Measurements from ENCODE around the gene MYOT. TPM values are rescaled to one million over a fixed set of nuclear protein-coding genes. Genes with fewer than 3 reads are reported as not detected.

The MYOT gene
- total RNA-seq, 1 experiment from 2014 or later = not detected

DNA sequence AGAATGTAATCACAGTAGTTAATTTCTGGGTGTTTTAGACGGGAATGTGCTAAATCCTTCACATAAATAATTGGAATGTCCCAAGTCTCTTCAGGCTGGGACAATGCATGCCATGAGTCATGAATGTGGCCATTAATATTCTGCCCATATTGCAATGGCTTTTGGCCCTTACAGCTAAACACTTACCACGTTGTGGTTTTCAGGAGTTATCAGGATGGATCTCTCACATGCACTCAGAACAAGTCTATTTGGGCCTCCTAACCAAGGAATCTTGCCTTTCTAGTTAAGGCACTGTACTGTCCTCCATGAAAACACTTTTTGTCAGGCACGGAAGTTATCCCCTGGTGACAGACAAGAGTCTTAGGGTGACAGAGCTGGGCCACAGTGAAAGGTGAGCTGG is 54.3 kb downstream of the MYOT start:
- no peaks in the 10 kb centered on the region for H3F3A ChIP-seq (ENCODE audit: low read length, unreplicated experiment)
- BruUV-seq (replicated peaks) = no TSS peak
- H3K4me3 ChIP-seq (ENCODE audit: low read length) = no peak overlapping the region
- POLR2A ChIA-PET (ENCODE audit: unreplicated experiment) = no interaction called here
- TF ChIP-seq EZH2phosphoT487 (IDR thresholded peaks at IDR 0.05; ENCODE audit: borderline replicate concordance, low read length) (no peak), EZH2 (IDR thresholded peaks at IDR 0.05; ENCODE audit: low read length, unreplicated experiment) (no peak)
- TF ChIP-seq, protein P1, sequence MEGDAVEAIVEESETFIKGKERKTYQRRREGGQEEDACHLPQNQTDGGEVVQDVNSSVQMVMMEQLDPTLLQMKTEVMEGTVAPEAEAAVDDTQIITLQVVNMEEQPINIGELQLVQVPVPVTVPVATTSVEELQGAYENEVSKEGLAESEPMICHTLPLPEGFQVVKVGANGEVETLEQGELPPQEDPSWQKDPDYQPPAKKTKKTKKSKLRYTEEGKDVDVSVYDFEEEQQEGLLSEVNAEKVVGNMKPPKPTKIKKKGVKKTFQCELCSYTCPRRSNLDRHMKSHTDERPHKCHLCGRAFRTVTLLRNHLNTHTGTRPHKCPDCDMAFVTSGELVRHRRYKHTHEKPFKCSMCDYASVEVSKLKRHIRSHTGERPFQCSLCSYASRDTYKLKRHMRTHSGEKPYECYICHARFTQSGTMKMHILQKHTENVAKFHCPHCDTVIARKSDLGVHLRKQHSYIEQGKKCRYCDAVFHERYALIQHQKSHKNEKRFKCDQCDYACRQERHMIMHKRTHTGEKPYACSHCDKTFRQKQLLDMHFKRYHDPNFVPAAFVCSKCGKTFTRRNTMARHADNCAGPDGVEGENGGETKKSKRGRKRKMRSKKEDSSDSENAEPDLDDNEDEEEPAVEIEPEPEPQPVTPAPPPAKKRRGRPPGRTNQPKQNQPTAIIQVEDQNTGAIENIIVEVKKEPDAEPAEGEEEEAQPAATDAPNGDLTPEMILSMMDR (conservative IDR thresholded peaks at IDR 0.05; ENCODE audit: low read depth, low read length) = no peak
- DNase-seq = peak; percentile 41
- H3K4me2 ChIP-seq (ENCODE audit: low read length) = no peak overlapping the region
- no peak for ATAC-seq
- no peaks in the 10 kb centered on the region for H3K9me3 ChIP-seq (ENCODE audit: low read length)
- H3K4me1 ChIP-seq (ENCODE audit: insufficient read depth, low read length) = no peaks in the 10 kb centered on the region
- intact Hi-C loops (cut with micrococcal nuclease) = no loop called here
- H3K36me3 ChIP-seq (ENCODE audit: low read depth, low read length) = no peaks in the 10 kb centered on the region
- H3K27ac ChIP-seq (ENCODE audit: low read length) = no peak overlapping the region
- H3K27me3 ChIP-seq (ENCODE audit: low read length) = no peaks in the 10 kb centered on the region
- no peaks in the 10 kb centered on the region for H3K9me2 ChIP-seq (replicated peaks; ENCODE audit: low read length)
- no peaks in the 10 kb centered on the region for H3K79me2 ChIP-seq (ENCODE audit: low read length)
- H3K9ac ChIP-seq (ENCODE audit: low read length) = no peak overlapping the region
- no peak overlapping the region for H2AFZ ChIP-seq (ENCODE audit: low read length)
- H4K20me1 ChIP-seq (ENCODE audit: low read length) = no peaks in the 10 kb centered on the region
- CTCF ChIA-PET = interaction anchor here (0.5 kb wide), 1 partner anchor 153 kb away, joined by 4 read pairs; no protein-coding TSS in a partner anchor

DNA sequence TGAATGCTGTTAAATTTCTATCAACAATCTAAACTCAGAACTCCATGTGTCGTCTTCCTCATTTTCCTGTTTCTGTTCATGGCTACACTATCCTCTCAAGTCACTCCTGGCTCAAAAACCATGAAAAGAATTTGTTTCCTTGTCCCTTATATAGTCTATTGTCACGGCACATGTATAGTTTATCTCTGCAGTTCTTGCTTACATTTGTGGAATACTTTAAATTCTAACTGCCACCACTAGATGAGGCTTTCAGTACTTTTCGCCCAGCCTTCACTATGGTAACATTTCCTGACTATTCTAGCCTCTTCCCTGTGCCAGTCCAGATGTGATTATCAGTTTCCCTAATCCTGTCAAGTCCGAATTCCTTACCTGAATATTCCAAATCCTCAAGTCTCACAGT is 56.2 kb downstream of the MYOT start:
- Histone ChIP-seq H3K4me3 (ENCODE audit: low read length) (no peak overlapping the region), H3F3A (ENCODE audit: low read length, unreplicated experiment) (no peaks in the 10 kb centered on the region), H3K4me2 (ENCODE audit: low read length) (no peak overlapping the region), H3K9me2 (replicated peaks; ENCODE audit: low read length) (no peaks in the 10 kb centered on the region), H3K4me1 (ENCODE audit: insufficient read depth, low read length) (no peaks in the 10 kb centered on the region), H3K9me3 (ENCODE audit: low read length) (no peaks in the 10 kb centered on the region), H3K27me3 (ENCODE audit: low read length) (no peaks in the 10 kb centered on the region), H3K36me3 (ENCODE audit: low read depth, low read length) (no peaks in the 10 kb centered on the region), H2AFZ (ENCODE audit: low read length) (no peak overlapping the region), H3K79me2 (ENCODE audit: low read length) (no peaks in the 10 kb centered on the region), H3K9ac (ENCODE audit: low read length) (no peak overlapping the region), H4K20me1 (ENCODE audit: low read length) (no peaks in the 10 kb centered on the region), H3K27ac (ENCODE audit: low read length) (no peak overlapping the region)
- ATAC-seq = no peak
- ChIA-PET CTCF (interaction anchor here (0.5 kb wide), 1 partner anchor 509 kb away, joined by 3 read pairs; no protein-coding TSS in a partner anchor), POLR2A (ENCODE audit: unreplicated experiment) (interaction anchor here (0.7 kb wide), 1 partner anchor 82 kb away, joined by 3 read pairs; no protein-coding TSS in a partner anchor)
- TF ChIP-seq EZH2 (IDR thresholded peaks at IDR 0.05; ENCODE audit: low read length, unreplicated experiment) = no peak
- TF ChIP-seq EZH2phosphoT487 (IDR thresholded peaks at IDR 0.05; ENCODE audit: borderline replicate concordance, low read length) = no peak
- TF ChIP-seq, protein P1 (conservative IDR thresholded peaks at IDR 0.05; ENCODE audit: low read depth, low read length) = no peak
- intact Hi-C loops (cut with micrococcal nuclease) = no loop called here
- no TSS peak for BruUV-seq (replicated peaks)
- DNase-seq = no peak

DNA sequence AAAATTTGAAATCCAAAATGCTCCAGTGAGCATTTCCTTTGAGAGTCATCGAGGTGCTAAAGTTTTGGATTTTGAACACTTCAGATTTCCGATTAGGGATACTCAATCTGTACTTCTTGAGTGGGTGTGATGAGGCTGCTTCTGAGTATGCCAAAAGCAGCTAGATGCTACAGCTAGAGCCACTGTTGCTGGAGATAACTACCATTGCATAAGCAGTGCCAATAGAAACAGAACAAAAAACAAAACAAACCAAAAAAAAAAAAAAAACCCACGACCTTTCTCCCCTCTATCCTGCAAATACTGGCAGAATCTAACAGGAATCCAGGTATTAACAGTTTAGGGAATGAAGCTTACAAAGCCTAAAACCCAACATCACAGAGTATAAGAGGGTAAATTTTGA is 65.1 kb downstream of the MYOT start:
- Histone ChIP-seq H3K36me3 (ENCODE audit: low read depth, low read length) (no peaks in the 10 kb centered on the region), H3K4me3 (ENCODE audit: low read length) (no peak overlapping the region), H3K27ac (ENCODE audit: low read length) (no peak overlapping the region), H3K9ac (ENCODE audit: low read length) (no peak overlapping the region), H4K20me1 (ENCODE audit: low read length) (no peaks in the 10 kb centered on the region), H3K9me2 (replicated peaks; ENCODE audit: low read length) (no peaks in the 10 kb centered on the region), H2AFZ (ENCODE audit: low read length) (no peak overlapping the region), H3K4me2 (ENCODE audit: low read length) (no peak overlapping the region), H3K27me3 (ENCODE audit: low read length) (no peaks in the 10 kb centered on the region), H3K79me2 (ENCODE audit: low read length) (no peaks in the 10 kb centered on the region), H3F3A (ENCODE audit: low read length, unreplicated experiment) (no peaks in the 10 kb centered on the region), H3K4me1 (ENCODE audit: insufficient read depth, low read length) (no peaks in the 10 kb centered on the region), H3K9me3 (ENCODE audit: low read length) (no peaks in the 10 kb centered on the region)
- TF ChIP-seq EZH2phosphoT487 (IDR thresholded peaks at IDR 0.05; ENCODE audit: borderline replicate concordance, low read length) = no peak
- no peak for TF ChIP-seq EZH2 (IDR thresholded peaks at IDR 0.05; ENCODE audit: low read length, unreplicated experiment)
- TF ChIP-seq, protein P1 (conservative IDR thresholded peaks at IDR 0.05; ENCODE audit: low read depth, low read length) = no peak
- intact Hi-C loops (cut with micrococcal nuclease) = no loop called here
- ATAC-seq (no peak), DNase-seq (no peak)
- BruUV-seq (replicated peaks) = no TSS peak
- ChIA-PET CTCF (interaction anchor here (0.7 kb wide), 1 partner anchor 102 kb away, joined by 6 read pairs; no protein-coding TSS in a partner anchor), POLR2A (ENCODE audit: unreplicated experiment) (no interaction called here)

Data from PC-3 (cell line).